ENCODE results near the gene MBNL2.

Gene MBNL2

GRCh38 chr13:97308735-97309429 lies 86.7 kb downstream of the MBNL2 start:
- Histone ChIP-seq H4K20me1 (ENCODE audit: insufficient read depth) (no peaks in the 10 kb centered on the region), H3K4me3 (IDR thresholded peaks at IDR 0.05; ENCODE audit: insufficient read depth, low read depth, low read length) (no peak overlapping the region), H3K27ac (no peak overlapping the region), H3K27me3 (ENCODE audit: insufficient read depth, low read depth) (no peaks in the 10 kb centered on the region), H2AFZ (ENCODE audit: low read depth) (no peak overlapping the region), H3K36me3 (ENCODE audit: insufficient read depth) (no peaks in the 10 kb centered on the region), H3K9ac (no peak overlapping the region), H3K79me2 (ENCODE audit: insufficient read depth, low read depth) (no peaks in the 10 kb centered on the region), H3K4me1 (ENCODE audit: low read depth, poor library complexity, severe bottlenecking) (no peaks in the 10 kb centered on the region), H3K4me2 (no peak overlapping the region)
- TF ChIP-seq, protein P1, sequence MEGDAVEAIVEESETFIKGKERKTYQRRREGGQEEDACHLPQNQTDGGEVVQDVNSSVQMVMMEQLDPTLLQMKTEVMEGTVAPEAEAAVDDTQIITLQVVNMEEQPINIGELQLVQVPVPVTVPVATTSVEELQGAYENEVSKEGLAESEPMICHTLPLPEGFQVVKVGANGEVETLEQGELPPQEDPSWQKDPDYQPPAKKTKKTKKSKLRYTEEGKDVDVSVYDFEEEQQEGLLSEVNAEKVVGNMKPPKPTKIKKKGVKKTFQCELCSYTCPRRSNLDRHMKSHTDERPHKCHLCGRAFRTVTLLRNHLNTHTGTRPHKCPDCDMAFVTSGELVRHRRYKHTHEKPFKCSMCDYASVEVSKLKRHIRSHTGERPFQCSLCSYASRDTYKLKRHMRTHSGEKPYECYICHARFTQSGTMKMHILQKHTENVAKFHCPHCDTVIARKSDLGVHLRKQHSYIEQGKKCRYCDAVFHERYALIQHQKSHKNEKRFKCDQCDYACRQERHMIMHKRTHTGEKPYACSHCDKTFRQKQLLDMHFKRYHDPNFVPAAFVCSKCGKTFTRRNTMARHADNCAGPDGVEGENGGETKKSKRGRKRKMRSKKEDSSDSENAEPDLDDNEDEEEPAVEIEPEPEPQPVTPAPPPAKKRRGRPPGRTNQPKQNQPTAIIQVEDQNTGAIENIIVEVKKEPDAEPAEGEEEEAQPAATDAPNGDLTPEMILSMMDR (conservative IDR thresholded peaks at IDR 0.05; ENCODE audit: low read depth, low read length) = no peak

DNA sequence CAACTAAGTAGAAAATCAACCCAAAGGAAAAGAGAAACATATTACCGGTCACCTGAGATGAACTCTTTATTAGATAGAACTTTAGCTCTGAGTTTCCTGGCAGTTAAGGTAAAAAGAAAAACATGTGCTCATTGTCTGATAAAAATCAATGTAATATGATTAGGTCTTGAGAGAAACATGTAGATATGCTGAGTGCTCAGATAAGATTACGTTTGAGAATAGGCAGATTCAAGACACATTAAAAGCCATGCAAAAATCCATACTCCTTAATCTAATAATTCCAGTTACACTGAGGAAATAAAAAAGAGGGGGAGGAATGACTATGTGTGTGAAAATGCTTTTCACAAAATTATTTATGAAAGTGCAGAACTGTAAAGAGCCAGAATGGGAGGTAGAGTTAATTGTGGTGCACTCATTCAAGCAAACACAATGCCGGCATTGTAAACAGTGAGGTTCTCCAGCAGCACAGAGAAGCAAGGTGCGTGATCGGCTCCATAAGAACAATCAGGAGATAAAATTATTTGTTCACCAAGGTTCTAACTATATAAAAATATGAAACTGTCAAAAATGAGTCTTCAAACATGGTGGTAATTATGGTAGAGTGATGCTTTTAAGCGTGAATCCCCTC lies 88.8 kb downstream of the MBNL2 start:
- no peak overlapping the region for H3K4me3 ChIP-seq (IDR thresholded peaks at IDR 0.05; ENCODE audit: insufficient read depth, low read depth, low read length)
- no peak overlapping the region for H3K27ac ChIP-seq
- no peaks in the 10 kb centered on the region for H4K20me1 ChIP-seq (ENCODE audit: insufficient read depth)
- no peaks in the 10 kb centered on the region for H3K27me3 ChIP-seq (ENCODE audit: insufficient read depth, low read depth)
- H2AFZ ChIP-seq (ENCODE audit: low read depth) = no peak overlapping the region
- H3K79me2 ChIP-seq (ENCODE audit: insufficient read depth, low read depth) = no peaks in the 10 kb centered on the region
- TF ChIP-seq, protein P1 (conservative IDR thresholded peaks at IDR 0.05; ENCODE audit: low read depth, low read length) = no peak
- no peaks in the 10 kb centered on the region for H3K36me3 ChIP-seq (ENCODE audit: insufficient read depth)
- H3K4me2 ChIP-seq = no peak overlapping the region
- H3K4me1 ChIP-seq (ENCODE audit: low read depth, poor library complexity, severe bottlenecking) = no peaks in the 10 kb centered on the region
- no peak overlapping the region for H3K9ac ChIP-seq

GRCh38 chr13:97311956-97312355 lies 89.8 kb downstream of the MBNL2 start:
- Histone ChIP-seq H3K36me3 (ENCODE audit: insufficient read depth) (no peaks in the 10 kb centered on the region), H4K20me1 (ENCODE audit: insufficient read depth) (no peaks in the 10 kb centered on the region), H3K4me2 (no peak overlapping the region), H3K4me3 (IDR thresholded peaks at IDR 0.05; ENCODE audit: insufficient read depth, low read depth, low read length) (no peak overlapping the region), H3K27ac (no peak overlapping the region), H3K9ac (no peak overlapping the region), H3K4me1 (ENCODE audit: low read depth, poor library complexity, severe bottlenecking) (no peaks in the 10 kb centered on the region), H3K79me2 (ENCODE audit: insufficient read depth, low read depth) (no peaks in the 10 kb centered on the region), H3K27me3 (ENCODE audit: insufficient read depth, low read depth) (no peaks in the 10 kb centered on the region), H2AFZ (ENCODE audit: low read depth) (no peak overlapping the region)
- TF ChIP-seq, protein P1 (conservative IDR thresholded peaks at IDR 0.05; ENCODE audit: low read depth, low read length) = no peak

DNA sequence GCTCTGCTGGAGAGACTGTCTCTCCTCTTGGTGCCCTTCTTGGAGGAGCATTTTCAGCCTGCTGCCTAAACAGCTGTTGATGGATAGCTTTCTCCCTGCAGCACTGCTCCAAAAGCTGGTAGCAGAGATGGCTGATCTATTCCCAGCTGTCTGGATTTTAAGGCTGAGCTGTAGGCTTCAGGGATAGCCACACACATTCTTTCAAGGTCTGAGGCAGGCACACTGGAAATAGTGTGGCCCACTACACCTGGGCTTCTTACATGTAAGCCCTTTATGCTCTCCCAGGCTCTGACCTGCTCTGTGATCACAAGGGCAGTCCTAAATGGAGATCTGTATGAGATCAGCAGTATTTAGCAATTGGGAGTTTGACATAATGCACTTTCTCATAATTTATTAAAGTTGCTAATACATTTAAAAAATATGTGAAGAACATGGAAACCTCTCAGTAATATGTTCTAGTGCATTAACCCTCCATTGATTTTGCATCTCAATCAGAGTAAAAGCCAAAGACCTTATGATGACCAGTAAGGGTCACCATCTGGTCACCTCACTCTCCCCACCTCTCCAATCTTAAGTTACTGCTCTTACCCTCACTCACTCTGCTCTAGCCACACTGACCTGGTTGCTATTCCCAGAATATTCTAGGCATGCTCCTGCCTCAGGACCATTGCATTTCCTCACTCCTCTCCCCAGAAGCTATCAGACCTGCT lies 91.6 kb downstream of the MBNL2 start:
- no peak overlapping the region for H3K4me2 ChIP-seq
- TF ChIP-seq, protein P1 (conservative IDR thresholded peaks at IDR 0.05; ENCODE audit: low read depth, low read length) = no peak
- no peak overlapping the region for H2AFZ ChIP-seq (ENCODE audit: low read depth)
- no peaks in the 10 kb centered on the region for H3K27me3 ChIP-seq (ENCODE audit: insufficient read depth, low read depth)
- no peaks in the 10 kb centered on the region for H3K4me1 ChIP-seq (ENCODE audit: low read depth, poor library complexity, severe bottlenecking)
- H3K36me3 ChIP-seq (ENCODE audit: insufficient read depth) = no peaks in the 10 kb centered on the region
- no peaks in the 10 kb centered on the region for H3K79me2 ChIP-seq (ENCODE audit: insufficient read depth, low read depth)
- H3K27ac ChIP-seq = no peak overlapping the region
- H3K4me3 ChIP-seq (IDR thresholded peaks at IDR 0.05; ENCODE audit: insufficient read depth, low read depth, low read length) = no peak overlapping the region
- no peak overlapping the region for H3K9ac ChIP-seq
- no peaks in the 10 kb centered on the region for H4K20me1 ChIP-seq (ENCODE audit: insufficient read depth)

All from KMS-11 (cell line).